ENCODE results near the gene HAUS2. TPM values are rescaled to one million over a fixed set of nuclear protein-coding genes. Genes with fewer than 3 reads are reported as not detected.

HAUS2 gene
- polyA plus RNA-seq, 2 donors, result 6.7 to 8.1 TPM

Other genes with a start within 250 kb of the HAUS2 start
- gene CAPN3, start 189.3 kb upstream of the HAUS2 start, polyA plus RNA-seq, result 10 to 100 TPM in 1 of 2 donors, 1 to 10 TPM in 1; 7.4 to 25.8 TPM
- gene ZNF106, start 57.7 kb upstream of the HAUS2 start, polyA plus RNA-seq, result 1 to 10 TPM; 6.0 to 6.6 TPM
- 10 to 100 TPM; 22.5 to 30.3 TPM for gene SNAP23, start 53.2 kb upstream of the HAUS2 start, polyA plus RNA-seq
- 1 to 10 TPM; 5.7 to 7.5 TPM for gene LRRC57, start within 50 bp of the HAUS2 start, polyA plus RNA-seq
- 1 to 10 TPM; 2.2 to 5.7 TPM for gene STARD9, start 26.8 kb downstream of the HAUS2 start, polyA plus RNA-seq
- 10 to 100 TPM in 1 of 2 donors, 1 to 10 TPM in 1; 5.0 to 10.8 TPM for gene CDAN1, start 188.3 kb downstream of the HAUS2 start, polyA plus RNA-seq

All from esophagus (tissue), 2 donors.